ENCODE results near the gene ISYNA1. TPM values are rescaled to one million over a fixed set of nuclear protein-coding genes. Genes with fewer than 3 reads are reported as not detected.

ISYNA1 gene
- total and polyA plus RNA-seq, 4 donors: 4.7 to 41.9 (median 10.1) TPM

GRCh38 chr19:18475762-18476331, 37.9 kb upstream of the ISYNA1 start:
- Histone ChIP-seq H3K9ac (ENCODE audit: low read depth in 1 of 2, low read length in 2 of 2) (no peak overlapping the region), H3K9me3 (ENCODE audit: control insufficient read depth in 4 of 4, low read length in 3 of 4) (no peaks in the 10 kb centered on the region), H3K4me1 (ENCODE audit: control insufficient read depth in 4 of 4, insufficient read depth in 4 of 4, low read length in 3 of 4) (peaks cover 10 to 49% (median 29%) of the 10 kb centered on the region in 4 donors), H3K4me3 (ENCODE audit: low read depth in 1 of 3, low read length in 3 of 3) (no peak overlapping the region), H3K36me3 (ENCODE audit: control insufficient read depth in 4 of 4, insufficient read depth in 3 of 4, low read depth in 1 of 4, low read length in 3 of 4) (peaks cover 0 to 2% (median 0%) of the 10 kb centered on the region in 4 donors), H3K27me3 (ENCODE audit: control insufficient read depth in 4 of 4, insufficient read depth in 4 of 4, low read length in 3 of 4) (no peaks in the 10 kb centered on the region), H3K27ac (ENCODE audit: low read depth in 1 of 2, low read length in 2 of 2) (peak overlapping the region; percentile 30 to 43)
- TF ChIP-seq FOXA1 (IDR thresholded peaks at IDR 0.05): no peak
- no peak for DNase-seq (ENCODE audit: low spot score)
- 67% methylated on average over 19 of the region's 19 CpGs for WGBS

- peaks cover 0 to 4% (median 0%) of the 10 kb centered on the region in 4 donors for H3K36me3 ChIP-seq (ENCODE audit: control insufficient read depth in 4 of 4, insufficient read depth in 3 of 4, low read depth in 1 of 4, low read length in 3 of 4)
- DNase-seq (ENCODE audit: low spot score): no peak
- no peak for TF ChIP-seq GABPA (IDR thresholded peaks at IDR 0.05 in 1 of 2, conservative IDR thresholded peaks at IDR 0.05 in 1 of 2)
- no peak for TF ChIP-seq HNF4G (IDR thresholded peaks at IDR 0.05)
- no peak for TF ChIP-seq SP1 (IDR thresholded peaks at IDR 0.05)
- peak overlapping the region in 1 of 2 donors; percentile 55 for H3K27ac ChIP-seq (ENCODE audit: low read depth in 1 of 2, low read length in 2 of 2)
- 68% methylated on average over 5 of the region's 5 CpGs for WGBS
- H3K4me1 ChIP-seq (ENCODE audit: control insufficient read depth in 4 of 4, insufficient read depth in 4 of 4, low read length in 3 of 4): peaks cover 17 to 51% (median 31%) of the 10 kb centered on the region in 4 donors
- no peaks in the 10 kb centered on the region for H3K27me3 ChIP-seq (ENCODE audit: control insufficient read depth in 4 of 4, insufficient read depth in 4 of 4, low read length in 3 of 4)
- H3K9me3 ChIP-seq (ENCODE audit: control insufficient read depth in 4 of 4, low read length in 3 of 4): no peaks in the 10 kb centered on the region
- no peak overlapping the region for H3K9ac ChIP-seq (ENCODE audit: low read depth in 1 of 2, low read length in 2 of 2)
- no peak overlapping the region for H3K4me3 ChIP-seq (ENCODE audit: low read depth in 1 of 3, low read length in 3 of 3)
These were observed 37.1 kb upstream of the ISYNA1 start for GRCh38 chr19:18475004-18475453.

DNA sequence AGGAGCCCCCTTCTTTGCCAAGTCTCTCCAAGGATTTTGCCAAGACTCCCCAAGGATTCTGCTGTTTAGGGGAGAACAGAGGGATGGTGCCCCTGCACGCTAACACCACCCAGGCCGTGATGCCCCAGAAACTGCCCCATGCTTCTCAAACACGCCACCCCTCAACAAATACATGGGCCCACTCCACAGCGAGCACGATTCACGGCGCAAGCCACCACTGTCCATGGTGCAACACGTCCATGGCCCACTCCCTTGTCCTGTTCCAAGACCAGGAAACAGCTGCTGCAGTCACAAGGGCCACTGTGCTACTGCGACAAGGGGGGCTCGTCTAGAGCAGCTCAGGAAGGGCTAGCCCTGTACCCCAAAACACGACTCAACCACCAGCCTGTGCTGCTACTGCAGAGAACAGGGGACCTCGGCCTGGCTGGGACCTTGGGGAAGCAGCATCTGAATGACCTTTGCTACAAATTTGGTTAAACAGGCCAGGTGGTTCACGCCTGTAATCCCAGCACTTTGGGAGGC, 36.5 kb upstream of the ISYNA1 start:
- Histone ChIP-seq H3K9ac (ENCODE audit: low read depth in 1 of 2, low read length in 2 of 2) (no peak overlapping the region), H3K36me3 (ENCODE audit: control insufficient read depth in 4 of 4, insufficient read depth in 3 of 4, low read depth in 1 of 4, low read length in 3 of 4) (peaks cover 0 to 4% (median 0%) of the 10 kb centered on the region in 4 donors), H3K4me3 (ENCODE audit: low read depth in 1 of 3, low read length in 3 of 3) (no peak overlapping the region), H3K9me3 (ENCODE audit: control insufficient read depth in 4 of 4, low read length in 3 of 4) (no peaks in the 10 kb centered on the region), H3K4me1 (ENCODE audit: control insufficient read depth in 4 of 4, insufficient read depth in 4 of 4, low read length in 3 of 4) (peaks cover 18 to 53% (median 34%) of the 10 kb centered on the region in 4 donors), H3K27me3 (ENCODE audit: control insufficient read depth in 4 of 4, insufficient read depth in 4 of 4, low read length in 3 of 4) (no peaks in the 10 kb centered on the region), H3K27ac (ENCODE audit: low read depth in 1 of 2, low read length in 2 of 2) (peak overlapping the region; percentile 54 to 55)
- WGBS: 91% methylated on average over 13 of the region's 13 CpGs
- TF ChIP-seq, protein P1, sequence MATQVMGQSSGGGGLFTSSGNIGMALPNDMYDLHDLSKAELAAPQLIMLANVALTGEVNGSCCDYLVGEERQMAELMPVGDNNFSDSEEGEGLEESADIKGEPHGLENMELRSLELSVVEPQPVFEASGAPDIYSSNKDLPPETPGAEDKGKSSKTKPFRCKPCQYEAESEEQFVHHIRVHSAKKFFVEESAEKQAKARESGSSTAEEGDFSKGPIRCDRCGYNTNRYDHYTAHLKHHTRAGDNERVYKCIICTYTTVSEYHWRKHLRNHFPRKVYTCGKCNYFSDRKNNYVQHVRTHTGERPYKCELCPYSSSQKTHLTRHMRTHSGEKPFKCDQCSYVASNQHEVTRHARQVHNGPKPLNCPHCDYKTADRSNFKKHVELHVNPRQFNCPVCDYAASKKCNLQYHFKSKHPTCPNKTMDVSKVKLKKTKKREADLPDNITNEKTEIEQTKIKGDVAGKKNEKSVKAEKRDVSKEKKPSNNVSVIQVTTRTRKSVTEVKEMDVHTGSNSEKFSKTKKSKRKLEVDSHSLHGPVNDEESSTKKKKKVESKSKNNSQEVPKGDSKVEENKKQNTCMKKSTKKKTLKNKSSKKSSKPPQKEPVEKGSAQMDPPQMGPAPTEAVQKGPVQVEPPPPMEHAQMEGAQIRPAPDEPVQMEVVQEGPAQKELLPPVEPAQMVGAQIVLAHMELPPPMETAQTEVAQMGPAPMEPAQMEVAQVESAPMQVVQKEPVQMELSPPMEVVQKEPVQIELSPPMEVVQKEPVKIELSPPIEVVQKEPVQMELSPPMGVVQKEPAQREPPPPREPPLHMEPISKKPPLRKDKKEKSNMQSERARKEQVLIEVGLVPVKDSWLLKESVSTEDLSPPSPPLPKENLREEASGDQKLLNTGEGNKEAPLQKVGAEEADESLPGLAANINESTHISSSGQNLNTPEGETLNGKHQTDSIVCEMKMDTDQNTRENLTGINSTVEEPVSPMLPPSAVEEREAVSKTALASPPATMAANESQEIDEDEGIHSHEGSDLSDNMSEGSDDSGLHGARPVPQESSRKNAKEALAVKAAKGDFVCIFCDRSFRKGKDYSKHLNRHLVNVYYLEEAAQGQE (IDR thresholded peaks at IDR 0.05): no peak
- TF ChIP-seq JUND (IDR thresholded peaks at IDR 0.05) (no peak), SP1 (IDR thresholded peaks at IDR 0.05) (no peak), TAF1 (conservative IDR thresholded peaks at IDR 0.05) (no peak), FOXA2 (IDR thresholded peaks at IDR 0.05) (no peak), EGR1 (IDR thresholded peaks at IDR 0.05; ENCODE audit: low read depth in 2 of 2) (no peak)
- TF ChIP-seq, protein P2, sequence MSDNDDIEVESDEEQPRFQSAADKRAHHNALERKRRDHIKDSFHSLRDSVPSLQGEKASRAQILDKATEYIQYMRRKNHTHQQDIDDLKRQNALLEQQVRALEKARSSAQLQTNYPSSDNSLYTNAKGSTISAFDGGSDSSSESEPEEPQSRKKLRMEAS (IDR thresholded peaks at IDR 0.05): no peak
- no peak for DNase-seq (ENCODE audit: low spot score)

All from liver (tissue), 9 donors.